K562 (cell line): ENCODE data around the gene PMEPA1. TPM values are rescaled to one million over a fixed set of nuclear protein-coding genes. Genes with fewer than 3 reads are reported as not detected.

Source experiments
- ATAC-seq: fragments of 200-7000 bp; cut with Tn5 transposase; 3 replicates; pipeline ENCODE4 v1.9.1; 2020; ENCODE audit warnings: moderate library complexity
- BruUV-seq: library from RNA; stranded (reverse); fragments of 400-500 nt; replicated peaks from 2 replicates; lab custom pipeline; 2021; lab: Mats Ljungman, UMichigan
- CTCF ChIA-PET: fragments of 300-600 bp; formaldehyde crosslinking; extraction: SDS; loops from one replicate; lab custom pipeline; 2021; ENCODE audit warnings: low intra/inter-chr PET ratio; lab: Yijun Ruan, JAX
- POLR2A ChIA-PET: fragments of 300-600, 350-650 bp; sonication (Branson Sonifier 250); formaldehyde crosslinking; extraction: SDS; loops from one replicate; lab custom pipeline; 2021; ENCODE audit warnings: antibody characterized with exemption, inconsistent platforms; lab: Yijun Ruan, JAX
- DNase-seq, 4 experiments: peaks; one replicate each; pipeline versions ENCODE4 v3.0.0 to v3.0.0-alpha.2; 2011 to 2018; ENCODE audit warnings: low spot score in 3 of 4, mixed read lengths in 3 of 4; ENCODE audit errors: extremely low read depth in 1 of 4
- FAIRE-seq: peaks from 2 replicates; lab custom pipeline; 2011; peaks lifted over from hg19 to GRCh38; lab: Jason Lieb, UNC
- H2AFZ ChIP-seq: 2 replicates; pipeline ENCODE4 v1.6.0; 2011; ENCODE audit warnings: low read depth, low read length, control low read depth, inconsistent platforms
- H3K27ac ChIP-seq: fragments of 200-600 bp; 3 replicates; pipeline ENCODE4 v1.8.0; 2011; ENCODE audit warnings: low read depth, mild to moderate bottlenecking, control low read depth, inconsistent platforms, low read length, moderate library complexity, mixed read lengths; ENCODE audit errors: extremely low read depth
- H3K27me3 ChIP-seq, 2 experiments: fragments of 300-600 bp in 1 of 2; 2 replicates in 1 of 2; 3 replicates in 1 of 2; pipeline versions ENCODE4 v1.6.0 to v1.8.0; 2011; ENCODE audit warnings: inconsistent platforms in 2 of 2, low read length in 2 of 2, mild to moderate bottlenecking in 1 of 2, mixed read lengths in 1 of 2, moderate library complexity in 1 of 2; ENCODE audit not compliant: control insufficient read depth in 2 of 2, insufficient read depth in 2 of 2
- H3K36me3 ChIP-seq: fragments of 300-600 bp; 3 replicates; pipeline ENCODE4 v1.8.0; 2011; ENCODE audit warnings: mild to moderate bottlenecking, low read length, inconsistent platforms; ENCODE audit not compliant: control insufficient read depth, insufficient read depth
- H3K4me1 ChIP-seq, 2 experiments: fragments of 200-600 bp in 1 of 2; replicated peaks in 1 of 2; 2 replicates in 1 of 2; 3 replicates in 1 of 2; pipeline versions ENCODE4 v1.5.1 to v1.8.0; 2011; ENCODE audit warnings: inconsistent platforms in 2 of 2, low read length in 2 of 2, mild to moderate bottlenecking in 1 of 2, mixed read lengths in 1 of 2, moderate library complexity in 1 of 2; ENCODE audit not compliant: control insufficient read depth in 2 of 2, insufficient read depth in 2 of 2
- H3K4me2 ChIP-seq: 2 replicates; pipeline ENCODE4 v1.6.1; 2011; ENCODE audit warnings: low read length, control low read depth, inconsistent platforms, mixed read lengths; ENCODE audit not compliant: insufficient read depth
- H3K4me3 ChIP-seq: fragments of 200-600 bp; sonication (generic), shearing (Covaris generic); 2 replicates; pipeline ENCODE4 v1.5.1; 2016; ENCODE audit warnings: control low read depth, inconsistent platforms
- H3K79me2 ChIP-seq: fragments of 200-600 bp; 3 replicates; pipeline ENCODE4 v1.8.0; 2011; ENCODE audit warnings: low read length, inconsistent platforms; ENCODE audit not compliant: control insufficient read depth, insufficient read depth
- H3K9ac ChIP-seq, 2 experiments: 2 replicates each; pipeline versions ENCODE4 v1.6.0 to v1.6.1; 2011; ENCODE audit warnings: low read depth in 2 of 2, low read length in 2 of 2, control low read depth in 1 of 2, inconsistent platforms in 1 of 2, mild to moderate bottlenecking in 1 of 2, mixed read lengths in 1 of 2; ENCODE audit not compliant: insufficient read depth in 1 of 2
- H3K9me1 ChIP-seq: one replicate; pipeline ENCODE4 v1.6.0; 2011; ENCODE audit warnings: inconsistent platforms, mild to moderate bottlenecking, low read length, moderate library complexity; ENCODE audit not compliant: control insufficient read depth, insufficient read depth
- H3K9me3 ChIP-seq: replicated peaks from 2 replicates; pipeline ENCODE4 v1.5.1; 2011; ENCODE audit warnings: low read depth, low read length, inconsistent platforms; ENCODE audit not compliant: control insufficient read depth, insufficient read depth
- H4K20me1 ChIP-seq: replicated peaks from 2 replicates; pipeline ENCODE4 v1.6.1; 2011; ENCODE audit warnings: low read length, inconsistent platforms, mixed read lengths; ENCODE audit not compliant: control insufficient read depth, insufficient read depth
- ARID1B ChIP-seq: fragments of 450-650 bp; IDR thresholded peaks from 2 replicates; pipeline ENCODE4 v1.6.1; 2016; ENCODE audit warnings: antibody characterized with exemption, mild to moderate bottlenecking, inconsistent platforms
- ATF1 ChIP-seq, 2 experiments: fragments of 450-650 bp in 1 of 2; IDR thresholded peaks; 2 replicates each; pipeline ENCODE4 v1.6.1; 2016; ENCODE audit warnings: missing compliant biosample characterization in 1 of 2, missing genetic modification characterization in 1 of 2
- BACH1 ChIP-seq: fragments of 200-800 bp; sonication (Bioruptor generic); IDR thresholded peaks from 2 replicates; pipeline ENCODE4 v1.6.1; 2016; ENCODE audit warnings: missing genetic modification characterization, missing compliant biosample characterization
- CCNT2 ChIP-seq: IDR thresholded peaks from 2 replicates; pipeline ENCODE4 v1.6.1; 2011; ENCODE audit warnings: borderline replicate concordance, low read depth, mild to moderate bottlenecking, moderate library complexity, mixed read lengths, low read length; ENCODE audit not compliant: insufficient read length; ENCODE audit errors: extremely low read depth
- CREB5 ChIP-seq: fragments of 250-450 bp; sonication (Bioruptor Pico); IDR thresholded peaks from 2 replicates; pipeline ENCODE4 v1.5.0; 2020; ENCODE audit warnings: mild to moderate bottlenecking
- GTF2B ChIP-seq: IDR thresholded peaks from 2 replicates; pipeline ENCODE4 v1.6.1; 2011; ENCODE audit not compliant: insufficient read length; ENCODE audit errors: extremely low read depth
- KDM2B ChIP-seq: fragments of 250-450 bp; sonication (Bioruptor Pico); IDR thresholded peaks from 2 replicates; pipeline ENCODE4 v1.8.0; 2021; ENCODE audit warnings: mild to moderate bottlenecking, moderate library complexity
- MLX ChIP-seq, 2 experiments: fragments of 450-650 bp in 1 of 2; sonication (generic) in 1 of 2; formaldehyde crosslinking; conservative IDR thresholded peaks; 2 replicates each; pipeline versions ENCODE4 v1.4.0 to v1.8.1; 2020 to 2022; ENCODE audit warnings: mild to moderate bottlenecking in 1 of 2, missing genetic modification reagents in 1 of 2
- NFATC3 ChIP-seq: fragments of 450-650 bp; IDR thresholded peaks from 2 replicates; pipeline ENCODE4 v1.6.1; 2017; ENCODE audit warnings: mild to moderate bottlenecking
- ZNF217 ChIP-seq: sonication (generic); formaldehyde crosslinking; IDR thresholded peaks from 2 replicates; pipeline ENCODE4 v1.8.0; 2022; ENCODE audit warnings: mild to moderate bottlenecking, missing genetic modification reagents
- WGBS: fragments of 100-300 bp; shearing (Covaris generic); methylation state at CpG from one replicate; pipeline ENCODE4 v1.1.6; 2016; ENCODE audit warnings: low coverage, mixed read lengths; ENCODE audit not compliant: insufficient coverage; ENCODE audit errors: missing lambda C conversion rate; 5-methylcytosine and 5-hydroxymethylcytosine counted together
- in situ Hi-C: fragments of 300-500 bp; cut with MboI; formaldehyde crosslinking; loops from 4 replicates; pipeline ENCODE4 v1.15.0; 2018; ENCODE audit warnings: inconsistent platforms, mixed read lengths
- intact Hi-C: fragments of 100-400 bp; cut with micrococcal nuclease; formaldehyde crosslinking; loops from 2 replicates; pipeline ENCODE4 v1.14.2; 2022
- polyA plus RNA-seq, 8 experiments: library from polyadenylated mRNA; depleted of rRNA in 4 of 8; stranded (reverse) in 5 of 8; unstranded in 3 of 8; fragments of >200 nt; fragmentation: Nextera tagmentation in 2 of 8; fragmentation: Illumina TruSeq in 1 of 8; extraction: Ambion mirVana in 2 of 8; extraction: Trizol in 1 of 8; gene quantifications; 2 replicates each; pipeline versions ENCODE4 v1.2.1 to v1.2.3, GENCODE V29; 2011 to 2014; ENCODE audit warnings: inconsistent platforms in 1 of 8, missing spikeins in 1 of 8
- total RNA-seq, 7 experiments: library from RNA; depleted of rRNA in 6 of 7; stranded (reverse); fragments of >200 nt in 6 of 7; fragmentation: Illumina TruSeq in 2 of 7; extraction: Trizol in 2 of 7; gene quantifications; 2 replicates each; pipeline versions ENCODE4 v1.2.1 to v1.2.3, GENCODE V29; 2011 to 2021; ENCODE audit warnings: low replicate concordance in 1 of 7

PMEPA1 gene
- total and polyA plus RNA-seq, 9 of the 15 experiments (the other 6 are each of a cell fraction or from before 2014, with no cell fraction given): 0.16 TPM; not detected in 8

- in situ Hi-C loops: loop anchor here (25.0 kb wide), 1 partner anchor 599 kb away; no protein-coding TSS in a partner anchor
- H3K27me3 ChIP-seq: peaks cover 16 to 76% of the 10 kb centered on the region in 2 experiments; a peak in 4 of 5 replicates
- no peak for FAIRE-seq
These were observed 96.3 kb downstream of the PMEPA1 start for GRCh38 chr20:57613481-57613921.

More at GRCh38 chr20:57613481-57613921, 96.3 kb downstream of the PMEPA1 start:
- Histone ChIP-seq H3K36me3 (no peaks in the 10 kb centered on the region), H3K27ac (no peak overlapping the region), H3K79me2 (no peaks in the 10 kb centered on the region), H3K9me1 (no peaks in the 10 kb centered on the region), H3K9me3 (no peaks in the 10 kb centered on the region), H3K4me1 (peaks cover 0 to 7% of the 10 kb centered on the region in 2 experiments; a peak in 1 of 5 replicates), H3K4me3 (no peak overlapping the region), H4K20me1 (peaks cover 12% of the 10 kb centered on the region), H3K9ac (no peak overlapping the region), H3K4me2 (no peak overlapping the region), H2AFZ (no peak overlapping the region)
- intact Hi-C loops: no loop called here
- ChIA-PET CTCF (no interaction called here), POLR2A (no interaction called here)
- WGBS: 0% methylated on average over 12 of the region's 12 CpGs
- TF ChIP-seq GTF2B (no peak), ATF1 (CRISPR knock-in tag; IDR thresholded peaks at IDR 0.05) (no peak), ATF1 (tag; IDR thresholded peaks at IDR 0.05) (no peak), ZNF217 (CRISPR knock-in tag) (no peak), NFATC3 (no peak), CREB5 (no peak), BACH1 (tag) (no peak), MLX (CRISPR knock-in tag; conservative IDR thresholded peaks at IDR 0.05) (no peak), ARID1B (no peak), KDM2B (CRISPR knock-in tag) (no peak), CCNT2 (no peak)
- BruUV-seq: no TSS peak
- DNase-seq: no peak
- ATAC-seq: no peak
